GM12873 (cell line): ENCODE measurements around the gene ZCCHC2.

ENCODE experiments used
- TF ChIP-seq, protein P1 (sequence below): IDR thresholded peaks from 2 replicates; pipeline ENCODE4 v1.5.1; 2012; ENCODE audit warnings: low read depth, mild to moderate bottlenecking, moderate library complexity, low read length, control low read depth; ENCODE audit not compliant: insufficient read depth; ENCODE audit errors: missing control alignments

ZCCHC2 gene

DNA sequence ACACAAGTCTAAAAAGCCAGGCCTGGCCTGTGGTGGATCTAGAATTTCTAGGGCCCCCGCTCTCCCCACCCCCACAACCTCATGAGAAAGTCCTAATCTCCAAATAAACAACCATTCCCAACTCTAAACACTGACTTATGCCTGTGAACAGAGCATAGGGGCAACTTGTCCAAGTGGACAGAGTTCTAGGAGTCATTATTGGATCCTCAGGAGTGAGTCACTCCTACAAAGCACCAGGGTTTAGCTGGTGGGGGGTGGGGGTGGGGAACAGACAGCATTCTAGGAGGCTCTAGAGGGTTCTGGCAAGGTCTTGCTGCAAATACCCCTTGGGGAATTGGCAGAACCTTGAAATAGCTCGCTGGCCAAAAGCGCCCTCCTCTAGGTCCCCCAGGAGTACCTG, 83.3 kb downstream of the ZCCHC2 start:
- TF ChIP-seq, protein P1, sequence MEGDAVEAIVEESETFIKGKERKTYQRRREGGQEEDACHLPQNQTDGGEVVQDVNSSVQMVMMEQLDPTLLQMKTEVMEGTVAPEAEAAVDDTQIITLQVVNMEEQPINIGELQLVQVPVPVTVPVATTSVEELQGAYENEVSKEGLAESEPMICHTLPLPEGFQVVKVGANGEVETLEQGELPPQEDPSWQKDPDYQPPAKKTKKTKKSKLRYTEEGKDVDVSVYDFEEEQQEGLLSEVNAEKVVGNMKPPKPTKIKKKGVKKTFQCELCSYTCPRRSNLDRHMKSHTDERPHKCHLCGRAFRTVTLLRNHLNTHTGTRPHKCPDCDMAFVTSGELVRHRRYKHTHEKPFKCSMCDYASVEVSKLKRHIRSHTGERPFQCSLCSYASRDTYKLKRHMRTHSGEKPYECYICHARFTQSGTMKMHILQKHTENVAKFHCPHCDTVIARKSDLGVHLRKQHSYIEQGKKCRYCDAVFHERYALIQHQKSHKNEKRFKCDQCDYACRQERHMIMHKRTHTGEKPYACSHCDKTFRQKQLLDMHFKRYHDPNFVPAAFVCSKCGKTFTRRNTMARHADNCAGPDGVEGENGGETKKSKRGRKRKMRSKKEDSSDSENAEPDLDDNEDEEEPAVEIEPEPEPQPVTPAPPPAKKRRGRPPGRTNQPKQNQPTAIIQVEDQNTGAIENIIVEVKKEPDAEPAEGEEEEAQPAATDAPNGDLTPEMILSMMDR: no peak

DNA sequence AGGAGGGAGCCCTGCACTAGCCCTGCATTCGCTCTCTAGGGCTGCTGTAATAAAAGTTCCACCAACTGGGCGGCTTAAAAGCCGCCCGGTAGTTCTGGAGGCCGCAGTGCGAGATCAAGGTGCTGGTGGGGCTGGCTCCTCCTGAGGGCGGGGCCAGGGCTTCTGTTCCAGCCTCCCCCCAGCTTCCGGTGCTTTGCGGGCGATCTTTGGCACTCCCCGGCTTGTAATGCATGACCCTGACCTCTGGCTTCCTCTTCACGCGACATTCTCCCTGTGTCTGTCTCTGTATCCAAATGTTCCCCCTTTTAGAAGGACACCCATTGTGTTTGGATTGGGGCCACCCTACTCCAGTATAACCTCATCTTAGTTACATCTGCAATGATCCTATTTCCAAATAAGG, 84.5 kb downstream of the ZCCHC2 start:
- TF ChIP-seq, protein P1: no peak

DNA sequence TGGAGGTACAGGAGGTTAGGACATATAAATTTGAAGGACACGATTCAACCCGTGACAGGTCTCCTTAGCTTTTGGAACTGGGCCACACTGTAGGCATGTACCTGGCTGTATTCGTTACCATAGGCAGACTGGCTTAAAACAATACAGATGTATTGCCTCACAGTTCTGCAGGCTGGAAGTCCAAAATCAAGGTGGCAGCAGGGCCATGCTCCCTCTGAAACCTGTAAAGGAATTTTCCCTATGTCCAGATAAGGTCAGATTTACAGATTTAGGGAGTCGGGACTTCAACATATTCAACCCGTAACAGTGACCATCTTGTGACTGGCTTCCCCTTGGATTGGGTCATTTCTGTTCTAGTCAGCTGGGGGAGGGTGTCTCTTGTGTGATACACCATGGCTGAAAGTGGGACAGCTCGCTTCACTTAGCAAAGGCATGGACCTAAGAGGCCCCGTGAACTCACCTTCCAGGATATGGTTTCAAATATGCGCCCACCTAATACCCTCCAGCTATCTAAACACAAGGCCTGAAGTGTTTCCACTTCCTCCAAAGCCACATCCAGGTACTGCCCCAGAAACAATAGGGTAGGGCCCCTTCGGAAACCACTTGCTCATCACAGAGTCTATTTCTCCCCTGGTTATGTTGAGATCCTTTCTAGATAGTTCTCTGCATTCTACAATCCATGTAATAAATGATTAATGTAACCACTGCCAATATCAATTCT, 85.0 kb downstream of the ZCCHC2 start:
- TF ChIP-seq, protein P1: no peak

DNA sequence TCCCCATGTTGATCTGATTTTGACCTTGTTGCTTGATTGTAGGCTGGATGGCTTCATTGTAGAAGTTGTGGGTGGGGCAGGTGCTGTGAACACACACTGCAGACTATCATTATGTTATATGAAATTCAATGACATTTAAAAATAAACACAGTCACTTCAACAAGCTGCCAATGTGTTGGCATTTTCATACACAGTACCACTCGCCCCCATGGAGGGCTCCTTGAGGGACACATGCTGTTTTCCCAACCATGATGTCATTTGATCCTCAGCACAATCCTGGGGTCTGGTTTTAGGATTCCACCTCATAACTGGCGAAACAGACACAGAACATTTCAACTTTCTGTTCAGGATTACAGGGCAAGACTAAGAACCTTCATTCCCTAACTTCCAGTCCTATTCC, 86.9 kb downstream of the ZCCHC2 start:
- TF ChIP-seq, protein P1: no peak

DNA sequence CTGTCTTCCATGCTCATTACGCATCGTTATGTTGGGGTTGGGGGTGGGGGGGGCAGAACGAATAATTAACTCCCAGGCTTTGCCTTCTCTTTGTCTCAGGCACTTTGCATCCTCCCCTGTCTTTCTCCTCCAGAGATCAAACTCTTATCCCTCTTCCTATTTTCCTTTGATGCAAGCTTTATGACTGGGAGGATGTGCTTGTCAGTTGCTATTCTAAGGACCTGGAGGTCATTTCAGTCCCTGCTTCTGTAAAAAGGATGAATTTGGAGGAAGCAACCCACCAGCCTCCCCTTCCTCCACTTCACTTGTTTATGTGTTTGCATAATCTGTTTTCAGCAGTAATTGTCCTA, 87.5 kb downstream of the ZCCHC2 start:
- TF ChIP-seq, protein P1: no peak

DNA sequence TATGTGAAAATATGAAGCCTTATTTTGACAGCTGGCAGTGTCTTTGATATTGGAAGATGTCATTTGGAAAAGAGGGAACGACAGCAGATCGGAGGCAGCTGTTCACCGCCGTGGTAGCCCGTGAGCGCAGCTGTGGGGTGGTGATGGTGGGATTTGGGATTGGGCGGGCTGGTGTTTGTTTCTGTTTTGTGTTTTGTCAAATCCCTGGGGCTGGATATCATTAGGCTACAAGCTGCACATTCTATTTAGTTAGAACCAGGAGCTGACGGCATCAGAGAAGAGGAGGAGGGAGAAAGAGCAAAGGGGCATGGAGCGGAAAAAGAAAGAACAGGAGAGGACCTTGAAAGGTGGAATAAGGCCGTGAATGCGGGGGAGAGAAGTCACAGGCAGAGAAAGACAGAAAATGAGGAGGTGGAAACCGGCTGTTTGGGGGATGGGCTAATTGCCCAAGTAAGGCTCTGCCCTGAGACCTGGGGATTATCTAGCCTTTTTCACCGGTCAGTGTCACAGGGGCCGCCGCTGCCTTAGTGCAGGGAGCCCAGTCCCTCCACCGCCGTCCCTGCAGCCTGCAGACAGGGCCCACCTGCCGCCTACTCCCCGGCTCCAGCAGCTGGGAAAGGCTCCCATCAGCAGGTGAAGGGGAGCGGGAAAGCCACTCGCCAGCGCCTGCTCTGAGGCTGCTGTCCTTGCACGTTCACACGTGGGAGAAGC, 88.0 kb downstream of the ZCCHC2 start:
- TF ChIP-seq, protein P1: no peak

DNA sequence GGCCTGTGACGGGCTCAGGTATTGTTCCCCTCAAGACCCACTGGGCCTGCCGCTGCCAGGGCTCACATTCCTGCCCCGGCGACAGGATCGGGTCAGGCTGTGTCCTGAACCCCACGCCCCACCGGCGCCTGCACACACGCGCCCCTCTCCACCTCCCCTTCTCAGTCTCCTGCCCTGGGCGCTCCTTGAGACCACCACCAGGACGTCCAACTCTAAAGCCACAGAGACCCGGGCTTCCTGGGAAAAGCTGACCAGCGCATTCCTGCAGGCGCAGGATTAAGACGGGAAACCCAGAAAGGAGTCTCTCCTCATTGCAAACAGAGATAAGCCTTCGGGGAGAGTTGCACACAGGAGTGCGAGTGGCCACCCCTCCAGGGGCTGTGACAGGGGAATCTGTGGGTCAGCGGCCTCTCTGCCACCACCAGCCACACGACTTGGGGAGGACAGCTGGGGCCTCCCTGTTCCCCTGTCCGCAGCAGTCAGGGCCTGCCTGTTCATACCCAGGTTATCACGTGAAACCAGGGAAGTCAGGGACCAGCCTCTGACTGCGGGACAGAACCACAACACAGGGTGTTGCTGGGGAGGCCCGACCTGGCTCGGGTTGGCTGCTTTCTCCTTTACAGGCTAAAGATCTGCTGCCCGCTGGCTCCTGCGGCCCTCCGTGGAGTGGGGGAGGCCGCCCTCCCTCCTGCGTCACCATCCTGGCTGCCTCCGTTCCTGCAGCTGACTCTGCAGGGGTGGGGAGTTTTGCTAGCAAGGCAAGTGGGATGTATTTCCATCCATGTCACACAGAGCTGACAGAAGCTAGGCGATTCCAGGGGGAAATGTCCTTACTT, 88.8 kb downstream of the ZCCHC2 start:
- TF ChIP-seq, protein P1: no peak
